ENCODE measurements around the gene SELENOF.
"Not testable (repeated sequence)": the region's sequence is repeated elsewhere in the genome, so short reads cannot be mapped to it uniquely, and the experiment has no call there.

Gene SELENOF

DNA sequence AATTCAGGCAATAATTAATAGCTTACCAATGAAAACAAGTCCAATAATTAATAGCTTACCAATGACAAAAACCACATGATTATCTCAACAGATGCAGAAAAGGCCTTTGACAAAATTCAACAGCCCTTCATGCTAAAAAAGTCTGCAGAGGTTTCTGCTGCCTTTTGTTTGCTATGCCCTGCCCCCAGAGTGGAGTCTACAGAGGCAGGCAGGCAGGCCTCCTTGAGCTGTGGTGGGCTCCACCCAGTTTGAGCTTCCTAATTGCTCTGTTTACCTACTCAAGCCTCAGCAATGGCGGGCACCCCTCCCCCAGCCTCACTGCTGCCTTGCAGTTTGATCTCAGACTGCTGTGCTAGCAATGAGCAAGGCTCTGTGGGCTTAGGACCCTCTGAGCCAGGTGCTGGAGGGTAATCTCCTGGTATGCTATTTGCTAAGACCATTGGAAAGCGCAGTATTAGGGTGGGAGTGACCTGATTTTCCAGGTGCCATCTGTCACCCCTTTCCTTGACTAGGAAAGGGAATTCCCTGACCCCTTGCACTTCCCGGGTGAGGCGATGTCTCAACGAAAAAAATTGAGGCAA lies 96.6 kb downstream of the SELENOF start:
- not testable (repeated sequence) for DNase-seq (ENCODE audit: low read depth, low spot score)

DNA sequence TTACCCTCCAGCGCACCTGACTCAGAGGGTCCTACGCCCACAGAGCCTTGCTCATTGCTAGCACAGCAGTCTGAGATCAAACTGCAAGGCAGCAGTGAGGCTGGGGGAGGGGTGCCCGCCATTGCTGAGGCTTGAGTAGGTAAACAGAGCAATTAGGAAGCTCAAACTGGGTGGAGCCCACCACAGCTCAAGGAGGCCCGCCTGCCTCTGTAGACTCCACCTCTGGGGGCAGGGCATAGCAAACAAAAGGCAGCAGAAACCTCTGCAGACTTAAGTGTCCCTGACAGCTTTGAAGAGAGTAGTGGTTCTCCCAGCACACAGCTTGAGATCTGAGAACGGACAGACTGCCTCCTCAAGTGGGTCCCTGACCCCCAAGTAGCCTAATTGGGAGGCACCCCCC lies 99.8 kb downstream of the SELENOF start:
- not testable (repeated sequence) for DNase-seq (ENCODE audit: low read depth, low spot score)

Data from brain pericyte (primary cell).